Liver (tissue), 9 donors: ENCODE data around the gene SLC12A5. TPM values are rescaled to one million over a fixed set of nuclear protein-coding genes. Genes with fewer than 3 reads are reported as not detected.

Experiments
- DNase-seq: peaks from one replicate; pipeline ENCODE4 v3.0.0-alpha.2; 2017; ENCODE audit warnings: low spot score
- H3K27ac ChIP-seq, 2 donors: one replicate each; pipeline ENCODE4 v1.7.0; 2013; ENCODE audit warnings: inconsistent platforms in 2 of 2, low read length in 2 of 2, control low read depth in 1 of 2, low read depth in 1 of 2, mild to moderate bottlenecking in 1 of 2
- H3K27me3 ChIP-seq, 4 donors: one replicate each; pipeline versions ENCODE4 v1.6.1 to v1.7.0; 2013; ENCODE audit warnings: low read length in 3 of 4, inconsistent platforms in 1 of 4, mild to moderate bottlenecking in 1 of 4, moderate library complexity in 1 of 4; ENCODE audit not compliant: control insufficient read depth in 4 of 4, insufficient read depth in 4 of 4
- H3K36me3 ChIP-seq, 4 donors: one replicate each; pipeline versions ENCODE4 v1.6.1 to v1.7.0; 2013; ENCODE audit warnings: low read length in 3 of 4, mild to moderate bottlenecking in 3 of 4, low read depth in 1 of 4, moderate library complexity in 1 of 4; ENCODE audit not compliant: control insufficient read depth in 4 of 4, insufficient read depth in 3 of 4
- H3K4me1 ChIP-seq, 4 donors: one replicate each; pipeline versions ENCODE4 v1.6.1 to v1.7.0; 2013; ENCODE audit warnings: low read length in 3 of 4, mild to moderate bottlenecking in 3 of 4, moderate library complexity in 1 of 4; ENCODE audit not compliant: control insufficient read depth in 4 of 4, insufficient read depth in 4 of 4
- H3K4me3 ChIP-seq, 3 donors: one replicate each; pipeline versions ENCODE4 v1.6.1 to v1.7.0; 2013; ENCODE audit warnings: low read length in 3 of 3, control low read depth in 1 of 3, low read depth in 1 of 3, mild to moderate bottlenecking in 1 of 3
- H3K9ac ChIP-seq, 2 donors: one replicate each; pipeline ENCODE4 v1.7.0; 2013; ENCODE audit warnings: low read length in 2 of 2, mild to moderate bottlenecking in 2 of 2, moderate library complexity in 2 of 2, control low read depth in 1 of 2, low read depth in 1 of 2
- H3K9me3 ChIP-seq, 4 donors: one replicate each; pipeline versions ENCODE4 v1.6.1 to v1.7.0; 2013; ENCODE audit warnings: low read length in 3 of 4; ENCODE audit not compliant: control insufficient read depth in 4 of 4
- EGR1 ChIP-seq, 2 donors: IDR thresholded peaks; 2 replicates each; pipeline ENCODE4 v1.6.1; 2016 to 2018; ENCODE audit warnings: antibody characterized with exemption in 2 of 2, low read depth in 2 of 2
- FOXA1 ChIP-seq: IDR thresholded peaks from 2 replicates; pipeline ENCODE4 v1.6.1; 2016; ENCODE audit warnings: antibody characterized with exemption
- FOXA2 ChIP-seq: IDR thresholded peaks from 2 replicates; pipeline ENCODE4 v1.6.1; 2016; ENCODE audit warnings: antibody characterized with exemption
- GABPA ChIP-seq, 2 donors: IDR thresholded peaks in 1 of 2; conservative IDR thresholded peaks in 1 of 2; 2 replicates each; pipeline ENCODE4 v1.6.1; 2016; ENCODE audit warnings: antibody characterized with exemption in 2 of 2, mild to moderate bottlenecking in 1 of 2, moderate library complexity in 1 of 2
- HNF4A ChIP-seq, 2 donors: conservative IDR thresholded peaks; 2 replicates each; pipeline ENCODE4 v1.6.1; 2016; ENCODE audit warnings: antibody characterized with exemption in 2 of 2, mild to moderate bottlenecking in 2 of 2
- HNF4G ChIP-seq: IDR thresholded peaks from 2 replicates; pipeline ENCODE4 v1.6.1; 2016; ENCODE audit warnings: antibody characterized with exemption
- JUND ChIP-seq, 2 donors: IDR thresholded peaks; 2 replicates each; pipeline ENCODE4 v1.6.1; 2016; ENCODE audit warnings: antibody characterized with exemption in 2 of 2
- NR2F2 ChIP-seq: IDR thresholded peaks from 2 replicates; pipeline ENCODE4 v1.6.1; 2016; ENCODE audit warnings: antibody characterized with exemption
- RAD21 ChIP-seq, 2 donors: IDR thresholded peaks; 2 replicates each; pipeline ENCODE4 v1.6.1; 2016; ENCODE audit warnings: antibody characterized with exemption in 2 of 2, mild to moderate bottlenecking in 2 of 2
- RXRA ChIP-seq, 2 donors: IDR thresholded peaks; 2 replicates each; pipeline ENCODE4 v1.6.1; 2017 to 2018; ENCODE audit warnings: antibody characterized with exemption in 2 of 2, mild to moderate bottlenecking in 1 of 2
- SP1 ChIP-seq: IDR thresholded peaks from 2 replicates; pipeline ENCODE4 v1.6.1; 2018; ENCODE audit warnings: antibody characterized with exemption, mild to moderate bottlenecking
- TAF1 ChIP-seq: conservative IDR thresholded peaks from 2 replicates; pipeline ENCODE4 v1.6.1; 2016; ENCODE audit warnings: antibody characterized with exemption, mild to moderate bottlenecking
- YY1 ChIP-seq: IDR thresholded peaks from 2 replicates; pipeline ENCODE4 v1.6.1; 2016; ENCODE audit warnings: antibody characterized with exemption, mild to moderate bottlenecking
- WGBS: extraction: QIAGEN DNeasy Blood & Tissue Kit; methylation state at CpG from one replicate; pipeline ENCODE4 v1.1.7; 2013; 5-methylcytosine and 5-hydroxymethylcytosine counted together
- polyA plus RNA-seq, 2 donors: library from polyadenylated mRNA; stranded (reverse) in 1 of 2; unstranded in 1 of 2; fragments of 200-250 nt in 1 of 2; fragments of >200 nt in 1 of 2; fragmentation: Nextera tagmentation in 1 of 2; extraction: Ambion mirVana in 1 of 2; gene quantifications; one replicate each; pipeline versions ENCODE4 v1.2.1 to v1.2.3, GENCODE V29; 2013 to 2015
- total RNA-seq, 2 donors: library from RNA; depleted of rRNA; stranded (reverse); fragments of >200 nt; gene quantifications; one replicate each; pipeline ENCODE4 v1.2.3, GENCODE V29; 2014
- TF ChIP-seq, protein P1 (sequence below): IDR thresholded peaks from 2 replicates; pipeline ENCODE4 v1.6.1; 2016; ENCODE audit warnings: antibody characterized with exemption
- TF ChIP-seq, protein P2 (sequence below): IDR thresholded peaks from 2 replicates; pipeline ENCODE4 v1.6.1; 2016; ENCODE audit warnings: antibody characterized with exemption, mild to moderate bottlenecking
- TF ChIP-seq, protein P3 (sequence below): IDR thresholded peaks from 2 replicates; pipeline ENCODE4 v1.6.1; 2016; ENCODE audit warnings: antibody characterized with exemption
- TF ChIP-seq, protein P4 (sequence below): fragments of 150-350 bp; IDR thresholded peaks from 2 replicates; pipeline ENCODE4 v1.5.1; 2017; ENCODE audit warnings: improper control_type of control experiment, low read depth, low read length; ENCODE audit not compliant: missing input control
- TF ChIP-seq, protein P5 (sequence below): IDR thresholded peaks from 2 replicates; pipeline ENCODE4 v1.6.1; 2016; ENCODE audit warnings: antibody characterized with exemption
- donor health status: healthy.
- donor health status: healthy.
- donor health status: healthy.
- donor health status: healthy.
- donor health status: healthy.

Gene SLC12A5
- total and polyA plus RNA-seq, 4 donors: 0.33 to 1.5 TPM; not detected in 2

DNA sequence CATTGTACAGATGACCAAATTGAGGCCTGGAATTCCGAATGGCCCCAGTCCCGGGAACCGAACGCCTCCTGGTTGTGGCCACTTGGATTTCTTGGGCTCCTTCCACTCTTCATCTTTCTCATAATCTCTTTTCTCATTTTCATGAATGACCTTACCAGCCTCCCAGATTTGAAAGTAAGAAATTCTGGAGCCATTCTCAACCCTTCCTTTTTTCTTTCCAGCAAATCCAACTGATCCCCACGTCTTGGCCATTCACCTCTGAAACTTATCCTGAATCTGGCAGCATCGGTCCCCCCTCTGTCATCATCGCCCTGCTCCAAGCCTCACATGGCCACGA lies 5.9 kb upstream of the SLC12A5 start:
- peaks cover 2 to 8% (median 4%) of the 10 kb centered on the region in 4 donors for H3K27me3 ChIP-seq
- DNase-seq: no peak

More for the DNA sequence above, 5.9 kb upstream of the SLC12A5 start:
- H3K4me3 ChIP-seq: no peak overlapping the region
- H3K9me3 ChIP-seq: no peaks in the 10 kb centered on the region
- H3K27ac ChIP-seq: no peak overlapping the region
- 43% methylated on average over 8 of the region's 8 CpGs for WGBS
- TF ChIP-seq TAF1: no peak
- TF ChIP-seq HNF4A (conservative IDR thresholded peaks at IDR 0.05): no peak
- TF ChIP-seq EGR1 (IDR thresholded peaks at IDR 0.05; ENCODE audit: low read depth in 2 of 2): no peak
- TF ChIP-seq, protein P1, sequence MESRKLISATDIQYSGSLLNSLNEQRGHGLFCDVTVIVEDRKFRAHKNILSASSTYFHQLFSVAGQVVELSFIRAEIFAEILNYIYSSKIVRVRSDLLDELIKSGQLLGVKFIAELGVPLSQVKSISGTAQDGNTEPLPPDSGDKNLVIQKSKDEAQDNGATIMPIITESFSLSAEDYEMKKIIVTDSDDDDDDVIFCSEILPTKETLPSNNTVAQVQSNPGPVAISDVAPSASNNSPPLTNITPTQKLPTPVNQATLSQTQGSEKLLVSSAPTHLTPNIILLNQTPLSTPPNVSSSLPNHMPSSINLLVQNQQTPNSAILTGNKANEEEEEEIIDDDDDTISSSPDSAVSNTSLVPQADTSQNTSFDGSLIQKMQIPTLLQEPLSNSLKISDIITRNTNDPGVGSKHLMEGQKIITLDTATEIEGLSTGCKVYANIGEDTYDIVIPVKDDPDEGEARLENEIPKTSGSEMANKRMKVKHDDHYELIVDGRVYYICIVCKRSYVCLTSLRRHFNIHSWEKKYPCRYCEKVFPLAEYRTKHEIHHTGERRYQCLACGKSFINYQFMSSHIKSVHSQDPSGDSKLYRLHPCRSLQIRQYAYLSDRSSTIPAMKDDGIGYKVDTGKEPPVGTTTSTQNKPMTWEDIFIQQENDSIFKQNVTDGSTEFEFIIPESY: no peak
- TF ChIP-seq, protein P2, sequence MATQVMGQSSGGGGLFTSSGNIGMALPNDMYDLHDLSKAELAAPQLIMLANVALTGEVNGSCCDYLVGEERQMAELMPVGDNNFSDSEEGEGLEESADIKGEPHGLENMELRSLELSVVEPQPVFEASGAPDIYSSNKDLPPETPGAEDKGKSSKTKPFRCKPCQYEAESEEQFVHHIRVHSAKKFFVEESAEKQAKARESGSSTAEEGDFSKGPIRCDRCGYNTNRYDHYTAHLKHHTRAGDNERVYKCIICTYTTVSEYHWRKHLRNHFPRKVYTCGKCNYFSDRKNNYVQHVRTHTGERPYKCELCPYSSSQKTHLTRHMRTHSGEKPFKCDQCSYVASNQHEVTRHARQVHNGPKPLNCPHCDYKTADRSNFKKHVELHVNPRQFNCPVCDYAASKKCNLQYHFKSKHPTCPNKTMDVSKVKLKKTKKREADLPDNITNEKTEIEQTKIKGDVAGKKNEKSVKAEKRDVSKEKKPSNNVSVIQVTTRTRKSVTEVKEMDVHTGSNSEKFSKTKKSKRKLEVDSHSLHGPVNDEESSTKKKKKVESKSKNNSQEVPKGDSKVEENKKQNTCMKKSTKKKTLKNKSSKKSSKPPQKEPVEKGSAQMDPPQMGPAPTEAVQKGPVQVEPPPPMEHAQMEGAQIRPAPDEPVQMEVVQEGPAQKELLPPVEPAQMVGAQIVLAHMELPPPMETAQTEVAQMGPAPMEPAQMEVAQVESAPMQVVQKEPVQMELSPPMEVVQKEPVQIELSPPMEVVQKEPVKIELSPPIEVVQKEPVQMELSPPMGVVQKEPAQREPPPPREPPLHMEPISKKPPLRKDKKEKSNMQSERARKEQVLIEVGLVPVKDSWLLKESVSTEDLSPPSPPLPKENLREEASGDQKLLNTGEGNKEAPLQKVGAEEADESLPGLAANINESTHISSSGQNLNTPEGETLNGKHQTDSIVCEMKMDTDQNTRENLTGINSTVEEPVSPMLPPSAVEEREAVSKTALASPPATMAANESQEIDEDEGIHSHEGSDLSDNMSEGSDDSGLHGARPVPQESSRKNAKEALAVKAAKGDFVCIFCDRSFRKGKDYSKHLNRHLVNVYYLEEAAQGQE: no peak
- TF ChIP-seq FOXA2: no peak
- TF ChIP-seq, protein P3, sequence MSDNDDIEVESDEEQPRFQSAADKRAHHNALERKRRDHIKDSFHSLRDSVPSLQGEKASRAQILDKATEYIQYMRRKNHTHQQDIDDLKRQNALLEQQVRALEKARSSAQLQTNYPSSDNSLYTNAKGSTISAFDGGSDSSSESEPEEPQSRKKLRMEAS: no peak
- TF ChIP-seq, protein P4, sequence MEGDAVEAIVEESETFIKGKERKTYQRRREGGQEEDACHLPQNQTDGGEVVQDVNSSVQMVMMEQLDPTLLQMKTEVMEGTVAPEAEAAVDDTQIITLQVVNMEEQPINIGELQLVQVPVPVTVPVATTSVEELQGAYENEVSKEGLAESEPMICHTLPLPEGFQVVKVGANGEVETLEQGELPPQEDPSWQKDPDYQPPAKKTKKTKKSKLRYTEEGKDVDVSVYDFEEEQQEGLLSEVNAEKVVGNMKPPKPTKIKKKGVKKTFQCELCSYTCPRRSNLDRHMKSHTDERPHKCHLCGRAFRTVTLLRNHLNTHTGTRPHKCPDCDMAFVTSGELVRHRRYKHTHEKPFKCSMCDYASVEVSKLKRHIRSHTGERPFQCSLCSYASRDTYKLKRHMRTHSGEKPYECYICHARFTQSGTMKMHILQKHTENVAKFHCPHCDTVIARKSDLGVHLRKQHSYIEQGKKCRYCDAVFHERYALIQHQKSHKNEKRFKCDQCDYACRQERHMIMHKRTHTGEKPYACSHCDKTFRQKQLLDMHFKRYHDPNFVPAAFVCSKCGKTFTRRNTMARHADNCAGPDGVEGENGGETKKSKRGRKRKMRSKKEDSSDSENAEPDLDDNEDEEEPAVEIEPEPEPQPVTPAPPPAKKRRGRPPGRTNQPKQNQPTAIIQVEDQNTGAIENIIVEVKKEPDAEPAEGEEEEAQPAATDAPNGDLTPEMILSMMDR: no peak
- no peak for TF ChIP-seq JUND (IDR thresholded peaks at IDR 0.05)
- TF ChIP-seq FOXA1: no peak
- TF ChIP-seq RXRA (IDR thresholded peaks at IDR 0.05): no peak
- TF ChIP-seq SP1: no peak
- TF ChIP-seq GABPA (IDR thresholded peaks at IDR 0.05 in 1 of 2, conservative IDR thresholded peaks at IDR 0.05 in 1 of 2): no peak
- no peak for TF ChIP-seq HNF4G
- TF ChIP-seq NR2F2: no peak
- no peak for TF ChIP-seq YY1
- TF ChIP-seq, protein P5, sequence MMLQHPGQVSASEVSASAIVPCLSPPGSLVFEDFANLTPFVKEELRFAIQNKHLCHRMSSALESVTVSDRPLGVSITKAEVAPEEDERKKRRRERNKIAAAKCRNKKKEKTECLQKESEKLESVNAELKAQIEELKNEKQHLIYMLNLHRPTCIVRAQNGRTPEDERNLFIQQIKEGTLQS: no peak
- TF ChIP-seq RAD21 (IDR thresholded peaks at IDR 0.05): no peak
- H3K36me3 ChIP-seq: no peaks in the 10 kb centered on the region
- no peak overlapping the region for H3K9ac ChIP-seq
- H3K4me1 ChIP-seq: peaks cover 2 to 3% (median 3%) of the 10 kb centered on the region in 4 donors
